Right renal cortex interstitium (tissue), 3 donors: Measurements from ENCODE around the gene STAMBP. TPM values are rescaled to one million over a fixed set of nuclear protein-coding genes. Genes with fewer than 3 reads are reported as not detected.
A peak's percentile ranks its signal among the peaks of the same experiment; 100 is the strongest.
"Not testable (repeated sequence)": the region's sequence is repeated elsewhere in the genome, so short reads cannot be mapped to it uniquely, and the experiment has no call there.

Experiments
- DNase-seq, 3 donors: peaks; one replicate each; pipeline ENCODE4 v3.0.0-alpha.2; 2013; ENCODE audit warnings: low read depth in 3 of 3, low spot score in 2 of 3
- polyA plus RNA-seq, 3 donors: library from polyadenylated mRNA; unstranded; fragments of 120-200 nt; gene quantifications; one replicate each; pipeline ENCODE4 v1.2.1, GENCODE V29; 2013; ENCODE audit not compliant: insufficient read length in 3 of 3

STAMBP gene
- 10 to 100 TPM; 62.4 to 69.3 (median 64.2) TPM for polyA plus RNA-seq

DNA sequence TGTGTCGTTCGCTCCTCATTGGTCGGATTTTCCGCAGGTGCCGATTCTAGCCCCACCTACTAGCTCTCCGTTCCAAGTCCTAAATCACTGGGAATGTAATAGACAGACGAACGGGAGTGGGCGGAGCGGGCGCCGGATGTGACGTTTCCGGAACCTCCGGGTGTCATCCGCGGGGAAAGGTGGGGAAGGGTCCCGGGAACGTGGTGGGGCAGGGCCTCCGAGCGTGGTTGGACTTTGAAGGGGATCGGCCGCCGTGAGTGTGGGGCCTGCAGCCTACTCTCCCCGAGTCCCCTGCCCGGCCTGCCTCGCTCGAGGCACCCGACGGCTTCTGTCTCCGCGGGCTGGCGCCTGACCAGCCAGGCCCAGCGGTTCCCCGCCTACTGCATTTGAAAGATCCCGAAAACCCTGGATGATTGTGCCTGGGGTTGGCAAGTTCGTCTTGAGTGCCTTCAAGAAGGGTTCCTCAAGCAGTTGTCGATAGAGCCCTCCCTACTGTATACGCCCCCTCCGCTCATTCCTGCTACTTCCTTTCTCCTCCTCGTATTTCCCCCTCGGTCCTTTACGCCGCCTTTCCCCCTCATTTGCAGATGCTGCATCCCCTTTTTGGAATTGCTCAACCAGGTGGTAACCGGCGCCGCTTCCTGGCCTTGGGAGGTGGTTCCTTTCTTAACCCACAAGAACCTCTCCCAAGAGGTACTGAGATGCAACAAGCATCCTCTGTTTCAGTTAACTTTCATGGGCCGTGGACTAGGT lies at the start of gene STAMBP:
Gene STAMBP, plus strand, starts transcription at position 144 of the 753 bp plus-strand sequence. CDS start 1,896 bp downstream, outside the sequence.
- peak; percentile 91 to 97 (median 97) for DNase-seq

DNA sequence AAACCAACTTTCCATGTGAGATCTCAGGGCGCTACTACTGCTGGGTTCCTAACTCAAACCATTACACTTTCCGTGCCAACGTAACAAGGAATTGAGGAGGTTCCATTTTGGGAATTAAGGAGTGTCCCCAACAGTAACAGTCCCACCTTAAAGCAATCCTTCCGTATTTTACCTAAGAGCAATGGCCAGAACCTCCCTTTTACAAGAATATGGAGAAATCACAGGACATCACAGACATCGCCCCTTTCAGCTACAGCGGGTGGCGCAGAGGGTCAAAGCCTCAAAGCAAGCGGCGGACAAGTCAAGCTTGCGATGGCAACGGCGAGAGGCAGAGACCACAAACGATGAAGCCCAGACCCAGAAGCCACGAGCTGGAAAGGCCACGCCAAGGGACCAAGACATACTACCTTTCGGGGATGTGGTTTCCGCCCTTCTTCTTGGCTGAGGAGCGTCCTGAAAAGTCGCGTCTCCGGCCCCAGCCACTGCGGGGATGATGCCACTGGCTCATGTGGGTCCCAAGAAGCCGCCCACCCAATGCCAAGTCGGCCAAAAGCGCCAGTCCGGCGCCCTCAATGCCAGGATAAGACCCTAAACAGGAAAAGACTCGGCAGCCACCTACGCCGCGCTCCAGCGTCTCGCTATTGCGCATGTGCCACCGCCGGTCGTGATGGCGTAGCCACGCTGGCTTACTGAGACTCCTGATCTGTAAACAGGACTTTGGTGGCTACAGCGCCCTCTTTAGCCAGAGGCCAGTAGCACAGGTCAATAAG lies 49.1 kb upstream of the STAMBP start, which contains the start of gene DUSP11:
Gene DUSP11, minus strand, starts transcription at position 637 of the 770 bp plus-strand sequence. Its CDS starts 129 bp downstream, at position 508.
- peak; percentile 81 to 90 (median 85) for DNase-seq

DNA sequence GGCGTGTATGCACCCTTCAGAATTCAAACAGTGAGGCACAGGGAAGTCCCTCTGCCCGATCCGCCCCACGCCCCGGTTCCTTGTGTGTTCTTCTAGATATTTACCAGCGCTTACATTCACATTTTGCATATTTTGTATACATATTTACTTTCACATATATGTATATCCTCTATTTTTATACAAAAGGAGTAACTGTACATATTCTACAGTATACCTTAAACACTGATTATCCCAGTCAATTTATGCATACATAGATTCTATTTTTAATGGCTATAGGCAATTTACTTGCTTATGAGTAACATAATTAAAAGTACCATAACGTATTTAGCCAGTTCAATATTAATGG lies 48.6 kb upstream of the STAMBP start:
- no peak for DNase-seq

DNA sequence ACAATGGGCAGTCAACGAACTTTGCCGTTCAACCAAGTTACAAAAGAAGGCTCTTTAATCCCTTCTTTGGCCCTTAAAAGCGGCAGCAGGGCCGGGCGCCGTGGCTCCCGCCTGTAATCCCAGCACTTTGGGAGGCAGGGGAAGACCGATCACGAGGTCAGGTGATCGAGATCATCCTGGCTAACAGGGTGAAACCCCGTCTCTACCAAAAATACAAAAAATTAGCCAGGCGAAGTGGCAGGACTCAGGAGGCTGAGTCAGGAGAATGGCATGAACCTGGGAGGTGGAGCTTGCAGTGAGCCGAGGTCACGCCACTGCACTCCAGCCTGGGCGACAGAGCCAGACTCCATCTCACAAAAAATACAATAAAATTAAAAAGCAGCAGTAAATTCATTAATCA lies 45.4 kb upstream of the STAMBP start:
- not testable (repeated sequence) for DNase-seq

DNA sequence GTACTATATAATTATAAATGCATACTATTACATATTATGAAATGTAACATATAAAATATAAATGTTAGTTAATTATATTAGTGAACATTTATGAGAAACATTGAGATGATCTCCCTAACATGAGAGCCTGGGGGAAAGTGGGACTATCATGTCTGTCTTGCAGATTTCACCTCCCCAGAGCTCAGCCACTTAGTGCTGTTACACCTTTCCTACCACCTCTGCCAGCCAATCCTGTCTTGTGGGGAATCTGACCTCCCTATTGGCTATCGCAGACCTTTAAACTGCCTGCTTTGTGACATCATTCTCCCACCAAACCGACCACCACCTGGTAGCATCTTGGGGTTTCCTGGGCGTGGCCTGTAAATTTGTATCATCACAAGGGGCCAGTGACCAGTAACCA lies 44.9 kb upstream of the STAMBP start, which contains the start of gene C2orf78:
Gene C2orf78, plus strand, starts transcription at position 301 of the 400 bp plus-strand sequence. CDS start 127 bp downstream, outside the sequence.
- not testable (repeated sequence) for DNase-seq

DNA sequence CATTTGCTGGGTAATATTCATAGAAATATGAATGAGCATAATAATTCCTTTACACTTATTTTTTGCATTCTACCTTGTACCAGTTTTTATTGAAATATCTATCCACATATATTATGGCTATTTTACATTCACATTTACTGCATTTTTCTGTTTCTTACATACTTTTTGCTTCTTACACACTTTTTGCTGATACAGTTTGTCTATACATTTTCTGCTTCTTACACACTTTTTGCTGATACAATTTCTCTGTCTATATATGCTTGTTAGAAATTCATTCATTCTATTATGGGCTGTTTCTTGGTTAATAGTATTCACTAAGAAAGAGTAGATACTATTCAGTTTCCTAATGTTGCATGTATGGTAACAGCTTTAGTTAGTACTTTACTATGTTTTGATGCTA lies 16.9 kb upstream of the STAMBP start:
- DNase-seq, result no peak

DNA sequence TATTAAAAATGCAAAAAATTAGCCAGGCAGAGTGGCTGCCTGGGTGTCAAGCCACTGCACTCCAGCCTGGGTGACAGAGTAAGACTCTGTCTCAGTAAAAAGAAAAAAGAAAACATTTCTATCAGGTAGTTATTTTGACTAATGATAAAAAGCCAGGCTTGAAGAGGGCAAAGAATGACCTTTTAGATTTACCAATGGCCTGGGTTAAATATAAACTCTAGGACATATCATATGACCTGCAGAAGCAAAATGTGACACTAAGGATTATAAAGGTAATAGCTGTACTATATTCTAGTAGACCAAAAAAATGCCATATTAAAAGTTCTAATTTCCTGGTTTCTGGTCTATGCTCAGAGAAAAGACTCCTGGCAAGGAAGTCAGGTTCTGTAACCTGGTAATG lies 16.1 kb upstream of the STAMBP start:
- no peak for DNase-seq

DNA sequence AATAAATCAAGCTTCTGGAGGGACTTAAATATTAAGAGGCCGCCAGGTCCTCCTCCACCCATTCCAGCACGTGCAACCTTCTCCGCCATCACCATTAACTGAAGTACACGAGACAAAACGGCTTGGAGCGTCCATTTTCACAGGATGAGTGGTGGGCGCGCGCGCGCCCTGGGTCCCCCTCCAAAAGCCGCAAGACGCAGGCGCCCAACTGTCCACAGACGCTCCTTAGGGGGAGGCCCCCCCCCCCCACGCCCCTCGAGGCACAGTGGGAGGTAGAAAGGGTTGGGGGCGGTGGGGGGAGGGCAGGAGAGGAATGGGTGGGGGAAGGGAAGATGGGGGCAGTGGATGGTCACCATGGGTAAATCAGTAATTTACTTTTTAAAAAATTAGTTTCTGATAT lies 10.5 kb upstream of the STAMBP start:
- DNase-seq, result no peak

DNA sequence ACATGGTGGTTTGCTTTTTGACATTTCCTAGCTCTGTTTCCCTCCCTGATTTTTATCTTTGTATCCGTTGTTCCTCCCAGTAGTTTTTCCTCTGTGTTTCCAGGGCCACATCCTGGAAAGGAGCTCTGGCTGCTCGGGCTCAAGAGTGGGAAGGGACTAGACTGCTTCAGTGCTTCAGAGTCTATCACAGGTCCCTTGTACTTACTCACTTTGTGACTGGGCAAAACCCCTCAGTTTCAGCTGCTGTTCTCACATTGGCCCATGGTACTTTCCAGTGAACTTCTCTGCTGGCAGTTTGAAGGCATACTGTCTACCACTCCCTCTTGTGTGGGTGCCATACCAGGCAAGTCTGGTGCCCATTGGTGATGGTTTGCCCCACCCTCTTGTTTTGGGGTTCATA lies 7.5 kb upstream of the STAMBP start:
- no peak for DNase-seq

DNA sequence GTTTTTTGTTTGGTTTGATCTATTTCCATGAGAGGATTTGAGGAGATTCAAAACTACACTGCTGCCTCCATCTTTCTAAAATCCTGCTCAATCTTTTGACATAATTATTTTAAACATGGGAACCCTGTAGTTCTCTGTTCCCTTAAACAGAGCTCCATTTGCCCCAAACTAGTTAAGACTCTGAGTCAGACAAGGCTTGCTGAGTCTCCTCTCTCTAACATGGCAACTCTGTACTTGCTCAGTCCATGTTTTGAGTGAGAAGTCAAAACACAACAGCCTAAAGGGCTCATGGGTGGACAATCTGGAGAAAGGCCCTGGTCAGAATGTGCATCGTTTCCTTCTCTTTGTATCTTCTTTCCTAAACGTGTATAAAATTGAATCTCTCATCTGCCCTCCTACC lies 7.1 kb upstream of the STAMBP start:
- no peak for DNase-seq

DNA sequence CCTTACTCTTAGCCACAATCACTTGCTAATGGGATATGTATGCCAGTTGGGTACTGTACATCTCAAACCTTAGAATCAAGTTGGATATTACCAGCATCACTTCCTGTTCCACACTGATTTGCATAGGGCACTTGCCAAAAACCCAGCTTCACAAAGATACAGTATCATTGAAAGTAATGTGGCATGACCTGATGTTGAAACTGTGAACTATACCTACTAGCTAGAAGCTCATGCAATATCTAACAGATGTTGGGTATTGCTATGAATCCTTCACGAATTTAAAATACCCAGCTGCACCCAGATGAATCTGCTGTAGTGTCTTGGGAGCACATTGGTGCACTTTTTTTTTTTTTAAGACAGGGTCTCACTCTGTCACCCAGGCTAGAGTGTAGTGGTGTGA lies 6.5 kb upstream of the STAMBP start:
- no peak for DNase-seq

DNA sequence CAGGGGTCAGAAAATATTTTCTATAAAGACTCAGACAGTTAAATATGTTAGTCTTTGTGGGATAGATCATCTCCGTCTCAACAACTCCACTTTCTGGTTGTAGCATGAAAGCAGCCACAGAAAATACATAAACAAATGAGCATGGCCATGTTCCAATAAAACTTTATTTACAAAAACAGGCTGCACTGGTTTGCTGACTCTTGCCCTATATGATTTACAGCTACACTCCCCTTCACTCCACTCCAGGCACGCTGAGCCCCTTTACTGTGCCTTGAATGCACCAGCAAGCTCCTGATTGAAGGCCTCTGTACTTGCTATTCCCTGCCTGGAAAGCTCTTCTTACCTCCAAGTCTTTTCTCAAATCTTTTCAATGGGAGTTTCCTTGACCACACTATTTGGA lies 5.8 kb upstream of the STAMBP start:
- DNase-seq, result no peak

DNA sequence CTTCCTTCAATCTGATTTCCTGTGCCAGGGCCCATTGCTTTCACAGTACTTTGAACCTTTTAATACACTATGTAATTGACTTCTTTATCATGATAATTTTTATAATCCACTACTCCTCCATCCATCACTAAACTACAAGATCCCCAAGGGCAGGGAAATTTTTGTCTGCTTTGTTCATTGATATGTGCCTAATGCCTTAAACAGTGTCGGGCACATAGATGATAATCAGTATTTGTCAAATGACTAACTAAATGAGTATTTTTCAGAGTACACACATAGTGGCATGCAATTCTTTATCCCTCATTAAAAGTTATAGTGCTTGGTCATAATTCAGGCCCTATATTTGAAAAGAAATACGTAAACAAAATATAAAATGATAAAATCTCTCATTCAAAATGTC lies 5.3 kb upstream of the STAMBP start:
- DNase-seq, result no peak

DNA sequence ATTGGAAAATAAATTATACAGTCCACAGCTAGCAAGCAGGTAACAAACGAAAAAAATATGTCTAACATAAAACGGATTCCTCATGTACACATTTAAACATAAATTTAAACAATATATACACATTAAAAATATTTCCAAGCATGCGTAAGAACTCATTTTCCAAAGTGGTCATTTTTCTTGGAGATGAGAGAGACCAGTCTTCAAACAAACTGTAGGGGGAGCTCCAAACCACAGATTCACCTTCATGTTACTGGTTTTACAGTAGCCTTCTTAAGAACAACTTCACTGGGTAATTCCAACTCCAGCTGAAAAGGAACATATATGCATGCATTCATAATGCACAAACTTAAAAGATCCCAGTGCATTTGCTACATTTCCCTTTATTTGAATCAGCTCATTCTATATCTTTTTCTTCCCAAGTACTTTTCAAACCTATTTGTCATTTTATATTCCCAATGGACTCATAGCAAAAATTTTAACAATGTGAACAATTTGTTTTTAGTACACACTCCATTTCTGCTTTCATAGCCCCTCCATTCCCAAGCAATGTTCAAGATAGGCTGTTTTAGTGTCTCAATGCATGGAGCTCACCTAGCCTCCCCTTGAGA lies 4.7 kb upstream of the STAMBP start:
- DNase-seq, result peak; percentile 47 to 56 (median 49)

DNA sequence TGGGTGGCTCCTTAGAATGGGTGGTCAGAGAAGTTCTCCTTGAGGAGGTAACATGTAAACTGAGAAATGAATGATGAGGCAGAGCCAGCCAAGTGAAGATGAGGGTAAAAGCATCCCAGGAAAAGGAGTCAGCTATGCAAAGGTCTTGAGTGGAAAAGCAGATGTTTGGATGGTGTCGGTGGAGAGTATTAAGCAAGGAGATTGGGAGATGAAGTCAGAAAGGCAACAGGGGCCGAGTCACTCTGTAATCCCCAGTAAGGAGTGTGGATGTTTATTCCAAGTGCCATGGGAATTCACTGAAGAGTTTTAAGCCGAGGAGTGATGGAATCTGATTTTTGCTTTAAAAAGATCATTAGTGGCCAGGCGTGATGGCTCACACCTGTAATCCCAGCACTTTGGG lies 3.4 kb upstream of the STAMBP start:
- DNase-seq, result no peak

DNA sequence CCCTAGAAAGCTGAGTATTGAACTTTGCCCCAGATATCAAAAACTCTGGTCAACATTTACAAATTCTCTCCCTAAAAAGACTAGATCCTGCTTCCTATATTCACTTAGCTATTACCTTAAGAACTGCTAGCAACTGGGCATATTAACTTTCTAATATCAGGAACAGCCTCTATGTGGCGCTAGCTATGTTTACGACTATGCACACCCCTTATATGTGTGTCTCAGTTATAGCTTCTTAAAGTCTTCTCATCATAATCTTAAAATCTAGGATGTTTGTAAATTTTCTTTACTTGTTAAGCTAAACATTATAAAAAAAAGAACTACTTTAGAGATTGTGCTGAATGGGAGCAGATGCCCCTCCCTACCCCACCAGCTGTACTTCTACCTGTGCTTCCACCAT lies 1.7 kb upstream of the STAMBP start:
- DNase-seq, result no peak

DNA sequence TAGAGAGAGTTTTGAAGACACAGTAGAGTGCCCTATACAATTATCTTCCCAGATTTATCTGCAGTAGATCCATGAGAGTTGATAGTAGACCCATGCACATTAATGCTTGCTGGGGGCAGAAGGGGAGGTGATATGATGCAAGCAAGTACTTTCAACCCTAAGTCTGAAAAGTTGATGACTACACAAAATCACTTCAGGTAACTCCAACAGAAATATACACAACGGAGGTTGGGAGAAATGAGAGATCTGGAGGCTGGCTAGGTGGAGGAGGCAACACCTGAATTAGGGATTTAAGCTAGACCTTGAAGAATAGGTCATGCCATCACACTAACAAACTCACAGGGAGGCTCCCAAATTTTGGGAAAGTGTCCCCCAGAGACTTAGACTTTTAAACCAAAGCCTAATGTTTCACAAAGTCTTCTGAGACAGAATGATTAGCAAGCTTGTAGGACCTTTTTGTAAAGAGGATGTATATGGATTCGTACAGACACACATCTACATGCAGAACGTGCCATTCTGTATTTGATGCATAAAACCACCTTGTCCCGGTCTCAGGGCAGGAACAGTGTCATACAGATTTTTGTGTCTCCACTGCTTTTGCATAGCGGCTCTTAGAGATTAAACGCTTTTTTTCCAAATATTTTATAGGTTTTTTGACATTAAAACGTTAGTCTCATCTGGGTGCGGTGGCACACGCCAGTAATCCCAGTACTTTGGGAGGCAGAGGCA lies 937 bp upstream of the STAMBP start:
- DNase-seq, result no peak

DNA sequence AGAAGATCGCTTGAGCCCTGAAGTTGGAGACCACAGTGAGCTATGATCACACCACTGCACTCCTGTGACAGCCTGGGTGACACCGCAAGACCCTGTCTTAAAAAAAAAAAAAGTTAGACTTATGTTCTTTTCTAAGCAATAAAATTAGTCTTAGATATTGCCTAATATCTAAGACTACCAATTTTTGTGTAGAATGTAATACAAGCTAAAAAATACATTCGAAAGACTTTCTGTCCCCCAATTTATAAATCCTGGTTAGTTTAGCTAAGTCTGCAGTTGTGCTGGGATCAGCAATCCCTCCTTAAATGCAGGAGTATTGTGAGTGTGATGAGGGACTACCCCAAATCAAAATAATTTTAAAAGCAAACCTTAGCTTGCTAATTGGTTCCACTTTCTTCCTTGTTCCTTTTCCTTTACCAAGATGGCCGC lies 358 bp upstream of the STAMBP start:
- no peak for DNase-seq

DNA sequence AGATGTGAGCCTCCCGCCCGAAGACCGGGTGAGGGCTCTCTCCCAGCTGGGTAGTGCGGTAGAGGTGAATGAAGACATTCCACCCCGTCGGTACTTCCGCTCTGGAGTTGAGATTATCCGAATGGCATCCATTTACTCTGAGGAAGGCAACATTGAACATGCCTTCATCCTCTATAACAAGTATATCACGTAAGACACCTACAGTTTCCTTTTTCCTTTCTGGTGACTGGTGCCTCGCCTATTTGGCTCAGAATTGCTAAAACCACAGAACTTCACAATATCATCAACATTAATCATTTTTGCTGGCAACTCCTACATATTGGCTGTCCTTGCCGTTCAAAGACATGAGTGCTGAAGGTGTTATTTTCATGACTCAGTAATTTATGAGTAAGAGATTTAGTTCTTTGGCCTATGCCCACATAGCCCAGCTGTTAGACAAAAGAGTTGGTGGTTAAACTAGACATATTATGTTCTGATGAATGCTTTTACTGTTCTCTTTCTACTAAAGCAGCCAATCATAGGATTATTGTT lies 2.2 kb downstream of the STAMBP start:
- DNase-seq, result no peak

DNA sequence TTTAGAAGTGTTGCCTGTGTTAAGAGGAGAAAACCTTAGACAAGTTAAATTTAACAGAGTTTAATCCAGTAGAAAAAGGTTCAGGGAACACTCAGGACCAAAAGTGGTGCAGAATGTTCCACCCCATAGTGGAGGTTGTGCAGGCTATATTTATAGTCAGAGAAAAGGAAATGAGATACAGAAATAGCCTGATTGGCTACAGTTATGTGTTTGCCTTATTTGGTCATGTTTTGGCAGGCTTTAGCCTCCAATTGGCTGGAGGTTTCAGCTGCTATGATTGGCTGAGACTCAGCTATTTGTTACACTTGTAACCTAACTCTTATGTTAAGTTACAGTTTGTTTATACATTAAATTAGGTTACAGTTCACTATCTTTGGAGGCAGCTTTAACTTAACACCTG lies 4.2 kb downstream of the STAMBP start:
- DNase-seq, result no peak
